Measurements from ENCODE around the gene SMDT1.
"Not testable (repeated sequence)": the region's sequence is repeated elsewhere in the genome, so short reads cannot be mapped to it uniquely, and the experiment has no call there.

Gene SMDT1

GRCh38 chr22:42070517-42071422 lies 8.7 kb upstream of the SMDT1 start, which contains the start of gene NAGA (continued):
- TF ChIP-seq ZNF600 (tag by site-specific recombination; IDR thresholded peaks at IDR 0.05) (peak; percentile 97), SP7 (tag by site-specific recombination; IDR thresholded peaks at IDR 0.05) (peak; percentile 87), ZNF791 (tag by site-specific recombination; IDR thresholded peaks at IDR 0.05) (no peak), ZNF148 (tag by site-specific recombination; IDR thresholded peaks at IDR 0.05; ENCODE audit: borderline replicate concordance) (no peak), KLF7 (tag by site-specific recombination; IDR thresholded peaks at IDR 0.05; ENCODE audit: borderline replicate concordance) (no peak), ZNF23 (tag by site-specific recombination; IDR thresholded peaks at IDR 0.05; ENCODE audit: borderline replicate concordance) (no peak), ZNF626 (tag by site-specific recombination; IDR thresholded peaks at IDR 0.05) (no peak), BCL11A (tag by site-specific recombination; IDR thresholded peaks at IDR 0.05; ENCODE audit: low read depth) (peak; percentile 53; the same call in 1 of the 2 replicates), KLF17 (tag by site-specific recombination; IDR thresholded peaks at IDR 0.05) (peak; percentile 90), REPIN1 (tag by site-specific recombination; IDR thresholded peaks at IDR 0.05; ENCODE audit: low read depth) (peak; percentile 32; the same call in 1 of the 2 replicates), SALL2 (tag by site-specific recombination; IDR thresholded peaks at IDR 0.05; ENCODE audit: borderline replicate concordance) (no peak), GLI2 (tag by site-specific recombination; IDR thresholded peaks at IDR 0.05; ENCODE audit: borderline replicate concordance, low read depth) (no peak), ZBTB8A (tag by site-specific recombination; IDR thresholded peaks at IDR 0.05) (peak; percentile 77), FEZF1 (tag by site-specific recombination; IDR thresholded peaks at IDR 0.05) (no peak), MZF1 (tag by site-specific recombination; IDR thresholded peaks at IDR 0.05; ENCODE audit: borderline replicate concordance) (no peak), GLIS2 (tag by site-specific recombination; IDR thresholded peaks at IDR 0.05) (peak; percentile 96), ZNF24 (tag by site-specific recombination; IDR thresholded peaks at IDR 0.05) (no peak), ZNF837 (tag by site-specific recombination; IDR thresholded peaks at IDR 0.05) (no peak), ZNF692 (tag by site-specific recombination; IDR thresholded peaks at IDR 0.05) (peak; percentile 78), ZNF221 (tag by site-specific recombination; IDR thresholded peaks at IDR 0.05; ENCODE audit: borderline replicate concordance) (no peak)

- H3K4me1 ChIP-seq (ENCODE audit: control insufficient read depth, insufficient read depth, low read length); H3K9me3 ChIP-seq (ENCODE audit: control insufficient read depth, insufficient read depth, low read depth, low read length); H3K27ac ChIP-seq (ENCODE audit: extremely low read depth, low read depth, low read length); H3K4me3 ChIP-seq (ENCODE audit: low read depth, low read length): not testable (repeated sequence)
- ChIA-PET POLR2A (interaction anchor here (0.5 to 2.2 kb wide), 5 partner anchors 8 to 533 kb away, joined by 3 to 19 read pairs (median 4); partner anchors contain the start of genes NDUFA6 and SMDT1), CTCF (interaction anchor here (0.6 to 0.7 kb wide), 2 partner anchors 21 to 243 kb away, joined by 5 to 6 read pairs; no protein-coding TSS in a partner anchor)
- H3K36me3 ChIP-seq (ENCODE audit: control insufficient read depth in 2 of 2, insufficient read depth in 1 of 2, low read length in 2 of 2): peaks cover 4 to 25% of the 10 kb centered on the region in 2 experiments; a peak in 2 of 3 replicates
Observed at GRCh38 chr22:42071508-42071907, 8.0 kb upstream of the SMDT1 start.
